Measurements from ENCODE around the gene ADAMTS12. TPM values are rescaled to one million over a fixed set of nuclear protein-coding genes. Genes with fewer than 3 reads are reported as not detected.

The ADAMTS12 gene
- polyA plus RNA-seq, 3 donors, result not detected

DNA sequence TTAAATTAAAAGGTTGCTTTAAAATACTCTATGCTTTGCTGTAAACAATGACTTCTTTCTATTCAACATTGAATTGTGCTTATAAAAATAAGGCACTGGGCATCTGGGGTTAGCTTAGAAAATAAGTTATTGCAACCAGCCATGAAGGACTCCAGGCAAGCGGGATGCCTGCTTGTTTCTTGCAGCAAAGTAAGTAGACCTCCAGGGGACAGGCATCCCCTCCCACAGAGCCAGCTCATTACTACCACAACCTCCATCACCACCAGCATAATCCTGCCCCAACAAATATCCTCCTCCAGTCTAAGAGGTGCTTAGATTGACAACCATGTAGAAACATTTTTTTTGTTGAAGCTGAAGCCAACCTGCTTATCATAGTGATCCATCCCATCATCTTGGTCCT, 260.7 kb downstream of the ADAMTS12 start:
- no peaks in the 10 kb centered on the region for H3K36me3 ChIP-seq (replicated peaks in 1 of 2; ENCODE audit: control insufficient read depth in 1 of 2, insufficient read depth in 2 of 2, low read length in 2 of 2)
- no peaks in the 10 kb centered on the region for H4K20me1 ChIP-seq (ENCODE audit: insufficient read depth, low read length)
- TF ChIP-seq, protein P1, sequence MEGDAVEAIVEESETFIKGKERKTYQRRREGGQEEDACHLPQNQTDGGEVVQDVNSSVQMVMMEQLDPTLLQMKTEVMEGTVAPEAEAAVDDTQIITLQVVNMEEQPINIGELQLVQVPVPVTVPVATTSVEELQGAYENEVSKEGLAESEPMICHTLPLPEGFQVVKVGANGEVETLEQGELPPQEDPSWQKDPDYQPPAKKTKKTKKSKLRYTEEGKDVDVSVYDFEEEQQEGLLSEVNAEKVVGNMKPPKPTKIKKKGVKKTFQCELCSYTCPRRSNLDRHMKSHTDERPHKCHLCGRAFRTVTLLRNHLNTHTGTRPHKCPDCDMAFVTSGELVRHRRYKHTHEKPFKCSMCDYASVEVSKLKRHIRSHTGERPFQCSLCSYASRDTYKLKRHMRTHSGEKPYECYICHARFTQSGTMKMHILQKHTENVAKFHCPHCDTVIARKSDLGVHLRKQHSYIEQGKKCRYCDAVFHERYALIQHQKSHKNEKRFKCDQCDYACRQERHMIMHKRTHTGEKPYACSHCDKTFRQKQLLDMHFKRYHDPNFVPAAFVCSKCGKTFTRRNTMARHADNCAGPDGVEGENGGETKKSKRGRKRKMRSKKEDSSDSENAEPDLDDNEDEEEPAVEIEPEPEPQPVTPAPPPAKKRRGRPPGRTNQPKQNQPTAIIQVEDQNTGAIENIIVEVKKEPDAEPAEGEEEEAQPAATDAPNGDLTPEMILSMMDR (IDR thresholded peaks at IDR 0.05), result no peak
- H3K27me3 Mint-ChIP-seq (ENCODE audit: low read depth in 3 of 3), result peaks cover 0 to 3% (median 0%) of the 10 kb centered on the region in 3 donors
- no peaks in the 10 kb centered on the region for H3K4me1 ChIP-seq (ENCODE audit: control insufficient read depth in 1 of 2, insufficient read depth in 2 of 2, low read length in 2 of 2)
- no peaks in the 10 kb centered on the region for H3K27me3 ChIP-seq (ENCODE audit: control insufficient read depth in 2 of 2, insufficient read depth in 2 of 2, low read length in 2 of 2)
- DNase-seq, result no peak
- no peak overlapping the region for H2AFZ ChIP-seq (ENCODE audit: insufficient read depth, low read depth, low read length, poor library complexity, severe bottlenecking)
- no peak overlapping the region for H3K4me3 Mint-ChIP-seq
- peaks cover 0 to 3% (median 0%) of the 10 kb centered on the region in 7 donors for H3K9me3 Mint-ChIP-seq
- no peaks in the 10 kb centered on the region for H3K4me1 Mint-ChIP-seq
- no peak overlapping the region for H3K4me2 ChIP-seq (replicated peaks; ENCODE audit: extremely low read depth, low read length, poor library complexity, severe bottlenecking)
- H3K79me2 ChIP-seq (ENCODE audit: insufficient read depth, low read length), result no peaks in the 10 kb centered on the region
- no peak overlapping the region for H3K9ac ChIP-seq (ENCODE audit: insufficient read depth, low read length, poor library complexity, severe bottlenecking)
- 80% methylated on average over 1 of the region's 1 CpG for WGBS (ENCODE audit: insufficient coverage)
- H3K4me3 ChIP-seq (replicated peaks in 1 of 3; ENCODE audit: low read depth in 2 of 3, low read length in 3 of 3), result no peak overlapping the region
- H3K9me3 ChIP-seq (replicated peaks in 1 of 2; ENCODE audit: control insufficient read depth in 1 of 2, insufficient read depth in 1 of 2, low read length in 2 of 2), result no peaks in the 10 kb centered on the region
- peak overlapping the region in 1 of 7 donors; percentile 64 for H3K27ac Mint-ChIP-seq
- no peak overlapping the region for H3K27ac ChIP-seq (ENCODE audit: low read depth in 1 of 2, low read length in 2 of 2)
- intact Hi-C loops (cut with micrococcal nuclease), result no loop called here
- H3K36me3 Mint-ChIP-seq, result no peaks in the 10 kb centered on the region

DNA sequence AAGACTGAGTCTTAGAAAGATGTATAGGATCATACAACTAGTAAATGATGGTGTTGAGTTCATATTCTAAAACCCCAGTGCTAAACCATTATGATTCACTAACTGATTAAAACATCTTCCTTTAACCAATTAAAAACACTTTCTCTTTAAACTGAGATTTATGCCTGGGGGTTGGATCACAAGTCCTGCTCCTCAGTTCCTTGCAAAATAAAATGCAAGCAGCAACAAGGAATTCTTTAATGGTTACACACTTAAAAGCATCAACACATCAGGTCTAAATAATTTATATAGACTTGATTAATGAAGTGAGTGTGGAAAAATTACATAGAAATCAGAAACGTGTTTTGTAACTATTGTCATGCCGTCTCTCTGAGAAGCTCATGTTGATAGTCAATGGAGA, 261.8 kb downstream of the ADAMTS12 start:
- intact Hi-C loops (cut with micrococcal nuclease), result no loop called here
- TF ChIP-seq, protein P1 (IDR thresholded peaks at IDR 0.05), result no peak
- H3K36me3 ChIP-seq (replicated peaks in 1 of 2; ENCODE audit: control insufficient read depth in 1 of 2, insufficient read depth in 2 of 2, low read length in 2 of 2), result no peaks in the 10 kb centered on the region
- WGBS (ENCODE audit: insufficient coverage), result no CpG with 5 or more reads among the region's 2 CpGs
- no peak overlapping the region for H3K4me2 ChIP-seq (replicated peaks; ENCODE audit: extremely low read depth, low read length, poor library complexity, severe bottlenecking)
- no peak overlapping the region for H3K9ac ChIP-seq (ENCODE audit: insufficient read depth, low read length, poor library complexity, severe bottlenecking)
- no peaks in the 10 kb centered on the region for H4K20me1 ChIP-seq (ENCODE audit: insufficient read depth, low read length)
- Mint-ChIP-seq H3K9me3 (peaks cover 0 to 3% (median 0%) of the 10 kb centered on the region in 7 donors), H3K27ac (no peak overlapping the region), H3K4me3 (no peak overlapping the region), H3K27me3 (ENCODE audit: low read depth in 3 of 3) (peaks cover 0 to 1% (median 0%) of the 10 kb centered on the region in 3 donors), H3K4me1 (no peaks in the 10 kb centered on the region), H3K36me3 (no peaks in the 10 kb centered on the region)
- H3K9me3 ChIP-seq (replicated peaks in 1 of 2; ENCODE audit: control insufficient read depth in 1 of 2, insufficient read depth in 1 of 2, low read length in 2 of 2), result no peaks in the 10 kb centered on the region
- H2AFZ ChIP-seq (ENCODE audit: insufficient read depth, low read depth, low read length, poor library complexity, severe bottlenecking), result no peak overlapping the region
- H3K27ac ChIP-seq (ENCODE audit: low read depth in 1 of 2, low read length in 2 of 2), result no peak overlapping the region
- no peaks in the 10 kb centered on the region for H3K4me1 ChIP-seq (ENCODE audit: control insufficient read depth in 1 of 2, insufficient read depth in 2 of 2, low read length in 2 of 2)
- no peak overlapping the region for H3K4me3 ChIP-seq (replicated peaks in 1 of 3; ENCODE audit: low read depth in 2 of 3, low read length in 3 of 3)
- no peak for DNase-seq
- no peaks in the 10 kb centered on the region for H3K27me3 ChIP-seq (ENCODE audit: control insufficient read depth in 2 of 2, insufficient read depth in 2 of 2, low read length in 2 of 2)
- no peaks in the 10 kb centered on the region for H3K79me2 ChIP-seq (ENCODE audit: insufficient read depth, low read length)

Data from CD14-positive monocyte (primary cell).